H4 (cell line): Measurements from ENCODE around the gene OR2K2. TPM values are rescaled to one million over a fixed set of nuclear protein-coding genes. Genes with fewer than 3 reads are reported as not detected.
A peak's percentile ranks its signal among the peaks of the same experiment; 100 is the strongest.
"Not testable (repeated sequence)": the region's sequence is repeated elsewhere in the genome, so short reads cannot be mapped to it uniquely, and the experiment has no call there.

Source experiments
- DNase-seq: peaks from one replicate; pipeline ENCODE4 v3.0.0-alpha.2; 2015; ENCODE audit warnings: low spot score
- total RNA-seq: library from RNA; depleted of rRNA; stranded (reverse); fragments of >200 nt; shearing (Covaris generic); gene quantifications from 2 replicates; pipeline ENCODE4 v1.2.3, GENCODE V29; 2014; rRNA removed

The OR2K2 gene
- total RNA-seq, 1 experiment from 2014 or later = not detected

DNA sequence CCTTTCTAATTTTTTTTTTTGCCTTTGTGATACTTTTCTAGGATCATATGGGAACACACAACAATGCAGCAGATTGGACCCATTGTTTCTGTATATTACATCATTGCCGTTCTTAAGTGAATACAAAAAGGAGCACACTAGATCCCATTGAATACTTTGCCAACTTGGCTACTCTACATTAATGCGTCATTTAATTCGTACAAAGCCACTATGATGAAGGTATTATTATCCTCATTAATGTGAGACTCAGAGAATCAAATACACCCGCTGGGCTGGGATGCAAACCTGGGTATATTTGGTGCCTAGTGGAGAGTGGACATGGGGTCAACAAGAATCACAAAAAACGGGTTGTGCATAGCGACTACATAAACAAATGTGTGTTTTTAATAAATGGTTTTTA is 31.9 kb downstream of the OR2K2 start:
- DNase-seq = no peak

GRCh38 chr9:111297066-111297824 is 32.8 kb downstream of the OR2K2 start:
- DNase-seq = no peak

DNA sequence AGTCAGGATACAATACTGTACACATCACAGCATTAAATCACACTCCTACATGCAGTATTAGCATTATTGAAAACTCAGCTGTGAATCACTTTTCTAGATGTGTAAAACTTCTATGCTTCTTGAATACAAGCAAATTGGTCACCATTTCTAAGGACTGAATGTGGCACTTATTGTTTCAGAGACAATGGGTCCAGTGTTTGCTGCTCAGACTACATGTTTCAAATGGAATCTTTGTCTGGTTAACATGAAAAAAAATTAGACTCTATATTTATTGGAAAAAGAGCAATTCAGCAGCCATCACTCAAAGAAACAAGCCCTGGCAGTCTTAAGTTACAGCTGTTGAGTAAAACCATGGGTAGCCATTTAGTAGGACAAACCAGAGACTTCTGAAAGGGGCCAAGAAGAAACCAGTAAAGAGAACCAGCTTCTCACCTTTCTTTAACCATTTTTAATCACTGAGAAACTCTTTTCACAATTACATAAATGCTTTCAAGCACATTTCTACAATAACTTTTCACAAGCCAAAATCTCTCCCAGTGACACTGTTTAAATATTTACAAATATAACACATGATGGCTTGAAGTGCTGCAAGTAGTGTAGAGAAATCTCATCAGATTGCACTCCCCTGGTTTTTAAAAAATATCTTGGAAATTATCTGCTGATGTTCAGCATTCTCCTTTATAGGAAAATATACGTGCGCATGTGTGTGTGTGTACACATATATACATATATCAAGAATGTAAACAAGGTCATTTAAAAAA is 35.2 kb downstream of the OR2K2 start:
- DNase-seq = no peak

- DNase-seq = peak; percentile 9
These were observed 42.9 kb downstream of the OR2K2 start for GRCh38 chr9:111287127-111287526.

DNA sequence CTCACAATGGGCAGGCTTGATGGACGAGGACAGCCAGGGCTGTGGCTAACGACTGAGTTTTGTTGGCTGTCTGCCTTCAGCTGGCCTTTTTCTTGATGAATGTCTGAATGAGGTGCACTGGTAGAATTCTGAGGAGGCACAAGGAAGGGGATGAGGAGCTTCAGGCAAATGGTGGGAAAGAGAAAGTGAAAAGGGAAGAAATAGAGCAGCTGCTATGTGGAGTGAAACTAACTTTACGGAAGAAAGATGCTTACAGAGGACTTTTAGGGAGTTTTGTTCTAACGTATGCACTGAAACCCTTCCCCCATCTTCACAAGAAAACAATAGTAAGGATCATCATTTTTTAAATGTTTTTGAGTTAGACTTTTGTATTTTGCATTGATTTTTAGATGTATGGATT is 45.3 kb downstream of the OR2K2 start:
- no peak for DNase-seq

GRCh38 chr9:111282845-111283244 is 47.2 kb downstream of the OR2K2 start:
- DNase-seq = no peak

DNA sequence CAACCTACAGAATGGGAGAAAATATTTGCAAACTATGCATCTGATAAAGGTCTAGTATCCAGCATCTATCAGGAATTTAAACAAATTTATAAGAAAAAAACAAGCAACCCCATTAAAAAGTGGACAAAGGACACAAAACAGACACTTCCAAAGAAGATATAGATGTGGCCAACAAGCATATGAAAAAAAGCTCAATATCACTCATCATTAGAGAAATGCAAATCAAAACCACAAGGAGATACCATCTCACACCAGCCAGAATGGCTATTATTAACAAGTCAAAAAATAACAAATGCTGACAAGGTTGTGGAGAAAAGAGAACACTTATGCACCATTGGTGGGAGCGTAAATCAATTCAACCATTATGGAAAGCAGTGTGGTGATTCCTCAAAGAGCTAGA is 49.2 kb downstream of the OR2K2 start:
- not testable (repeated sequence) for DNase-seq

Other genes starting within 250 kb of the OR2K2 start
- 43.9 and 44.8 TPM in 2 replicates for gene ECPAS, start 154.2 kb upstream of the OR2K2 start, total RNA-seq
- gene ZNF483, start 195.0 kb upstream of the OR2K2 start, total RNA-seq = 0.21 TPM in 1 of 2 replicates, not detected in the other